ENCODE data around the gene RAF1.
"Not testable (repeated sequence)": the region's sequence is repeated elsewhere in the genome, so short reads cannot be mapped to it uniquely, and the experiment has no call there.

RAF1 gene

GRCh38 chr3:12695916-12696315, 32.0 kb upstream of the RAF1 start:
- FAIRE-seq (no peak), DNase-seq (ENCODE audit: insufficient read length) (no peak)
- TF ChIP-seq POLR2A (IDR thresholded peaks at IDR 0.05; ENCODE audit: low read depth, low read length) (no peak), TAF1 (IDR thresholded peaks at IDR 0.05; ENCODE audit: borderline replicate concordance, low read depth, low read length) (no peak), POLR2AphosphoS5 (IDR thresholded peaks at IDR 0.05; ENCODE audit: low read depth, low read length) (no peak)

GRCh38 chr3:12695112-12695511, 31.2 kb upstream of the RAF1 start:
- DNase-seq (ENCODE audit: insufficient read length) = no peak
- no peak for FAIRE-seq
- TF ChIP-seq TAF1 (IDR thresholded peaks at IDR 0.05; ENCODE audit: borderline replicate concordance, low read depth, low read length) (no peak), POLR2A (IDR thresholded peaks at IDR 0.05; ENCODE audit: low read depth, low read length) (no peak), POLR2AphosphoS5 (IDR thresholded peaks at IDR 0.05; ENCODE audit: low read depth, low read length) (no peak)

- DNase-seq (ENCODE audit: insufficient read length) (no peak), FAIRE-seq (no peak)
- no peak for TF ChIP-seq TAF1 (IDR thresholded peaks at IDR 0.05; ENCODE audit: borderline replicate concordance, low read depth, low read length)
- TF ChIP-seq POLR2AphosphoS5 (IDR thresholded peaks at IDR 0.05; ENCODE audit: low read depth, low read length) = no peak
- no peak for TF ChIP-seq POLR2A (IDR thresholded peaks at IDR 0.05; ENCODE audit: low read depth, low read length)
Observed at GRCh38 chr3:12692444-12692843, 28.5 kb upstream of the RAF1 start.

GRCh38 chr3:12689997-12690711, 26.2 kb upstream of the RAF1 start:
- FAIRE-seq = no peak
- DNase-seq (ENCODE audit: insufficient read length) = no peak

GRCh38 chr3:12687948-12688347, 24.0 kb upstream of the RAF1 start:
- TF ChIP-seq POLR2A (IDR thresholded peaks at IDR 0.05; ENCODE audit: low read depth, low read length) = no peak
- TF ChIP-seq POLR2AphosphoS5 (IDR thresholded peaks at IDR 0.05; ENCODE audit: low read depth, low read length) = no peak
- TF ChIP-seq TAF1 (IDR thresholded peaks at IDR 0.05; ENCODE audit: borderline replicate concordance, low read depth, low read length) = no peak
- FAIRE-seq = no peak

More at GRCh38 chr3:12689997-12690711, 26.2 kb upstream of the RAF1 start:
- TF ChIP-seq TAF1 (IDR thresholded peaks at IDR 0.05; ENCODE audit: borderline replicate concordance, low read depth, low read length) = no peak
- no peak for TF ChIP-seq POLR2A (IDR thresholded peaks at IDR 0.05; ENCODE audit: low read depth, low read length)
- TF ChIP-seq POLR2AphosphoS5 (IDR thresholded peaks at IDR 0.05; ENCODE audit: low read depth, low read length) = no peak

GRCh38 chr3:12686096-12686495, 22.2 kb upstream of the RAF1 start:
- no peak for DNase-seq (ENCODE audit: insufficient read length)
- TF ChIP-seq POLR2A (IDR thresholded peaks at IDR 0.05; ENCODE audit: low read depth, low read length) (no peak), TAF1 (IDR thresholded peaks at IDR 0.05; ENCODE audit: borderline replicate concordance, low read depth, low read length) (no peak), POLR2AphosphoS5 (IDR thresholded peaks at IDR 0.05; ENCODE audit: low read depth, low read length) (no peak)
- no peak for FAIRE-seq

More at GRCh38 chr3:12687948-12688347, 24.0 kb upstream of the RAF1 start:
- DNase-seq (ENCODE audit: insufficient read length) = no peak

- DNase-seq (ENCODE audit: insufficient read length) (no peak), FAIRE-seq (no peak)
- no peak for TF ChIP-seq POLR2A (IDR thresholded peaks at IDR 0.05; ENCODE audit: low read depth, low read length)
- no peak for TF ChIP-seq TAF1 (IDR thresholded peaks at IDR 0.05; ENCODE audit: borderline replicate concordance, low read depth, low read length)
- no peak for TF ChIP-seq POLR2AphosphoS5 (IDR thresholded peaks at IDR 0.05; ENCODE audit: low read depth, low read length)
Observed at GRCh38 chr3:12681943-12682390, 18.1 kb upstream of the RAF1 start.

GRCh38 chr3:12681089-12681942, 17.4 kb upstream of the RAF1 start:
- no peak for FAIRE-seq
- TF ChIP-seq POLR2AphosphoS5 (IDR thresholded peaks at IDR 0.05; ENCODE audit: low read depth, low read length) = no peak
- no peak for TF ChIP-seq POLR2A (IDR thresholded peaks at IDR 0.05; ENCODE audit: low read depth, low read length)
- no peak for TF ChIP-seq TAF1 (IDR thresholded peaks at IDR 0.05; ENCODE audit: borderline replicate concordance, low read depth, low read length)
- DNase-seq (ENCODE audit: insufficient read length) = no peak

GRCh38 chr3:12679468-12679867, 15.6 kb upstream of the RAF1 start:
- FAIRE-seq (no peak), DNase-seq (ENCODE audit: insufficient read length) (no peak)
- TF ChIP-seq TAF1 (IDR thresholded peaks at IDR 0.05; ENCODE audit: borderline replicate concordance, low read depth, low read length) (no peak), POLR2AphosphoS5 (IDR thresholded peaks at IDR 0.05; ENCODE audit: low read depth, low read length) (no peak), POLR2A (IDR thresholded peaks at IDR 0.05; ENCODE audit: low read depth, low read length) (no peak)

- FAIRE-seq (no peak), DNase-seq (ENCODE audit: insufficient read length) (no peak)
- TF ChIP-seq POLR2A (IDR thresholded peaks at IDR 0.05; ENCODE audit: low read depth, low read length) = no peak
- TF ChIP-seq TAF1 (IDR thresholded peaks at IDR 0.05; ENCODE audit: borderline replicate concordance, low read depth, low read length) = no peak
- TF ChIP-seq POLR2AphosphoS5 (IDR thresholded peaks at IDR 0.05; ENCODE audit: low read depth, low read length) = no peak
Observed at GRCh38 chr3:12677616-12678015, 13.7 kb upstream of the RAF1 start.

- TF ChIP-seq TAF1 (IDR thresholded peaks at IDR 0.05; ENCODE audit: borderline replicate concordance, low read depth, low read length) = no peak
- TF ChIP-seq POLR2A (IDR thresholded peaks at IDR 0.05; ENCODE audit: low read depth, low read length) = no peak
- TF ChIP-seq POLR2AphosphoS5 (IDR thresholded peaks at IDR 0.05; ENCODE audit: low read depth, low read length) = no peak
- FAIRE-seq (no peak), DNase-seq (ENCODE audit: insufficient read length) (no peak)
Observed at GRCh38 chr3:12675115-12675810, 11.3 kb upstream of the RAF1 start.

GRCh38 chr3:12673956-12674736, 10.2 kb upstream of the RAF1 start:
- not testable (repeated sequence) for FAIRE-seq

More at GRCh38 chr3:12673956-12674736, 10.2 kb upstream of the RAF1 start:
- not testable (repeated sequence) for DNase-seq (ENCODE audit: insufficient read length)
